T-helper 1 cell treated with Interleukin-12 subunit alpha and Interleukin-12 subunit beta and Interleukin-4 antibody, amounts not matched to agents 30 ng/mL and 1 ng/mL, for 36 hours (primary cell): ENCODE measurements around the gene ALG12. TPM values are rescaled to one million over a fixed set of nuclear protein-coding genes. Genes with fewer than 3 reads are reported as not detected.

Experiments used
- intact Hi-C: fragments of 100-400 bp; cut with micrococcal nuclease; formaldehyde crosslinking; loops from one replicate; pipeline ENCODE4 v1.15.1; 2024
- total RNA-seq: library from RNA; stranded (reverse); gene quantifications from 2 replicates; pipeline ENCODE4 v1.2.3, GENCODE V29; 2022

ALG12 gene
- total RNA-seq, 1 donor from 2014 or later, result 21.1 TPM

- intact Hi-C loops, result no loop called here
These were observed 44.9 kb downstream of the ALG12 start for GRCh38 chr22:49873228-49873940.

GRCh38 chr22:49872347-49872746, 45.9 kb downstream of the ALG12 start:
- intact Hi-C loops, result no loop called here

- intact Hi-C loops, result no loop called here
These were observed 46.8 kb downstream of the ALG12 start for GRCh38 chr22:49871482-49871881.

- intact Hi-C loops, result no loop called here
These were observed 48.2 kb downstream of the ALG12 start for GRCh38 chr22:49869845-49870712.

GRCh38 chr22:49869086-49869830, 49.0 kb downstream of the ALG12 start:
- intact Hi-C loops, result no loop called here

GRCh38 chr22:49867303-49868265, 50.7 kb downstream of the ALG12 start:
- intact Hi-C loops, result loop anchor here (2.0 kb wide), 1 partner anchor 13 kb away; no protein-coding TSS in a partner anchor

- intact Hi-C loops, result loop anchor here (2.0 kb wide), 1 partner anchor 14 kb away; no protein-coding TSS in a partner anchor
These were observed 51.6 kb downstream of the ALG12 start for GRCh38 chr22:49866646-49867045.

DNA sequence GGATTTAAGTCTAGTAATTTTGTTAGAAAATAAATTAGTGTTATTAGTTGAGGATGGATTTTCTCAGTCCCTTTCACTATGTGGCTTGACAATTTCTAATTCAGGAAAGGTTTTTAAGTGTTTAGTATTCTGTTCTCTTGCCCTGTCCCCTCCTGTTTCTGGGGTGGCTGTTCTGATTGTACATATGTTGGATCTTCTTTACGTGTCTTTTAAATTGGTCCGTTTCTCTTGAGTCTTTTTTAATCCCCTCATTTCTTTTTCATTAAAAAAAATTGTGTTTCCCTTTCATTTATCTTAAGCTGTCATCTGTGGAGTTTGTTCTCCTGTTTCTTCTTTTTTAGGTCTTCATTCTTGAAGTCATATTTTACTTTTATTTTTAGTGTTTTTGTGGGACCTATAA, 52.1 kb downstream of the ALG12 start:
- intact Hi-C loops, result loop anchor here (2.0 kb wide), 1 partner anchor 15 kb away; no protein-coding TSS in a partner anchor

DNA sequence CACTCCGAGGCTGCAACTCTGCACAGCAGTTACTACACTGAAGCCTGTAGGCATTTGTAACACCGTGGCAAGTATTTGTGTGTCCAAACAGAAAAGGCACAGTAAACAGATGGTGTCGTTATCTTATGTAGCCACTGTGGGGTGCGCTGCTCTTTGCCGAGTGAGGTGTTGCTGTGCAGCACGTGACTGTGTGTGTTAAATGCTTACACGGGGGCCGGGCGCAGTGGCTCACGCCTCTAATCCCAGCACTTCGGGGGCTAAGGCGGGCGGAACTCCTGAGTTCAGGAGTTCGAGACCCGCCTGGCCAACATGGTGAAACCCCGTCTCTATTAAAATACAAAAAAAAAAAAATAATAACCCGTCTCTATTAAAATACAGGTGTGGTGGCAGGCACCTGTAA, 53.1 kb downstream of the ALG12 start:
- intact Hi-C loops, result no loop called here

- intact Hi-C loops, result no loop called here
These were observed 54.3 kb downstream of the ALG12 start for GRCh38 chr22:49863931-49864330.

- intact Hi-C loops, result no loop called here
These were observed 55.8 kb downstream of the ALG12 start for GRCh38 chr22:49862496-49862776.

DNA sequence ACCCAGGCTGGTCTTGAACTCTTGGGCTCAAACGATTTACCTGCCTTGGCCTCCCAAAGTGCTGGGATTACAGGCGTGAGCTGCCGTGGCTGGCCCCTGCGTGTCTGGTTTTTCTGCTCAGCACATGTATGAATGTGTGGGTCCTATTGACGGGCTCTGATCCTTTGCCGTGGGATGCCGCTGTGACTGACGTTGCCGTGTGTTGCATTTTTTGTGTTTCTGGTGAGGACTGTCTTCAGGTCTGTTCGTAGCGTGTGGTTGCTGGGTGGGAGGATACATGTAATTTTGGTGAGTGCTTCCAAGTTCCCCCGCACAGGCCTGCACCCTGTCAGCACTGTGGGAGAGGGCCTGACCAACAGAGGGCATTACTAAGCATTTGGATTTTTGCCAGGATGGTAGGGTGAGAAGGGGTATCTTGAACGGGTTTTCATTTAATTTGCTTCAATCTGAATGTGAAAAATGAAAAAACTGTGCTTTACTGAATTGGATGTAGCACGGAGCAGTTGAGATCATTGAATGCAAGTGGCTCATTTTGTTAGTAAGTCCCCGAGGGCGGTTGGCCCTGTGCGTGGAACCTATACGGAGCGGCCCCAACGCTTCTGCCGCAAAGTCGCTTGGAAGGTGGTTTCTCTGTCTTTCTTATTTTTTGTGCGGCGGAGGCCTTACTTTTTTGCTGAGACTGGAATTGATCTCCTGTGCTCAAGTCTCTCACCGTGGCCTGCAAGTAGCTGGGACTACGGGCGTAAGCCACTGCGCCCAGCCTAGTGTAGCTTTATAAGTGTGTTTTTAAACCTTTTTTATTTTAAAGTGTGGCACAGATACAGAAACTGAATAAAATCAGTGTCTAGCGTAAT, 56.4 kb downstream of the ALG12 start:
- intact Hi-C loops, result no loop called here

DNA sequence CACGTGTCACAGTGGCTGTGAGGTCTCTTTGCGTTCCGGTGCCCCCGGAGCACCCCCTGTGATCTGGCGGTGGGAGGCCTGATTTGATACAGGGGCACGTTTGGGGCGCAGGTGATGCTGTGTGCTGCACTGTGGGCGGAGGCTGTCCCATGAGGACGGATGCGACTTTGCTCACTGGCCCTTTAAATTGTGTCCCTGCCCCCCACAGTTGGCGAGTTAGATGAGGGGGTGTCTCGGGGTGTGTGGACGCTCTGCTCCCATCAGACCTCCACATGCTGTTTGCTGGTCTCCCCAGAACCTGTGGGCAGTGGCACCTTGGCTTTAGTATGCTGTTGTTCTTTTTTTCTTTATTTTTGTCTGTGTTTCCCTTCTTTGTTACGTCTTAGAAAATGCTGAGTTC, 59.4 kb downstream of the ALG12 start:
- intact Hi-C loops, result loop anchor here (10.0 kb wide), 1 partner anchor 616 kb away; the partner anchor contains the start of gene SBF1

DNA sequence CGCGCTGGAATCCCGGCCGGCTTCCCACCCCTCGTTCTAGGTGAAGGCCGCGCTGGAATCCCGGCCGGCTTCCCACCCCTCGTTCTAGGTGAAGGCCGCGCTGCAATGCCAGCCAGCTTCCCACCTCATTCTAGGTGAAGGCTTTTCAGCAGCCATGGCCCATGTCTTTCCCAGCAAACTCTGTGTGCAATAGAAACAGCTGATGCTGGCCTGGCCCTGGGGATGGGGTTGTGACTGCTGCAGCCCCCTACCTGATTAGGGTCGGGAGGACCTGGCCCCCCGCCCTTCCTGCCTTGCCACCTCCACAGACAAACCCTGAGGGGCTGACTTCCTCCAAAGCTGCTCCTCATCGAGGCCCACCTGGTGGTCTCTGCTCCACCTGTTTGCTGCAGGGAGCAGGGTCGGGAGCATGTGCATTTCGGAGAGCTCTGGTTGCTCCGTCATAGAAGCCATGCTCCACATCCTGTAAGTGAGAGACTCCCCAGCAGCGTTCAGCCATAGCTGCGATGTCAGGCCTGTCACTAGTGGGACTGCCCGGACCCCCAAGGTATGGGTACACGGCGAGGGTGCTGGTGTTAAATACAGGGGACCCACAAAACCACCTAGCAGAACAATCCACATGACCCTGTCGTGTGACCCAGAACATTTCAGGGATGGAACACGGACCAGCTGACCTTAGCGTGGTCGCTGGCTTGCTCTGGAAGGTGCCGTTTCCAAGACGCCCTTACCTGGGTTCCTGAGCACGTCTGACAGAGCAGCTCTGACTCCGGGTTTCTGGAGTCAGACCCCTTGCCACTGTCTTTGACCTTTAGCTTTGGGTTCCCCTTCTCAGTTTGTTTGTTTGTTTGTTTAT, 61.2 kb downstream of the ALG12 start:
- intact Hi-C loops, result loop anchor here (10.0 kb wide), 1 partner anchor 618 kb away; the partner anchor contains the start of gene SBF1

DNA sequence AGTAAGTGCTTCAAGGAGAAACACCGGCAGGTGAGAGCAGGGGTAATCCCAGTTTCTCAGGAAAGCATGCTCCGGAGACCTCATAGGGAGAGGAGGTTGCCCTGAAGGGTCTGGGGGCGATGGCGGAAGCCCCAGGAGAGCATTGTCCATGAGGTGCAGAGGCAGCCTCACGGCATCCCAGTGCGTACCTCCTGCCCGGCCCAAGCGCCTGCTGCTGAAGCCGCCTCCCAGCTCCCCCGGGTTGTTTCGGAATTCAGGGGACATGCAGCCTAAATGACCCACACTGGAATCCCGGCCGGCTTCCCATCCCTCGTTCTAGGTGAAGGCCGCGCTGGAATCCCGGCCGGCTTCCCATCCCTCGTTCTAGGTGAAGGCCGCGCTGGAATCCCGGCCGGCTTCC, 61.9 kb downstream of the ALG12 start:
- intact Hi-C loops, result loop anchor here (10.0 kb wide), 1 partner anchor 618 kb away; the partner anchor contains the start of gene SBF1

- intact Hi-C loops, result loop anchor here (2.0 to 10.0 kb wide), 2 partner anchors 25 to 619 kb away; partner anchors contain the start of gene SBF1
These were observed 62.9 kb downstream of the ALG12 start for GRCh38 chr22:49855251-49855911.

- intact Hi-C loops, result loop anchor here (1.0 to 10.0 kb wide), 8 partner anchors 15 to 621 kb away; partner anchors contain the start of genes ALG12, CRELD2, PIM3 and SBF1
These were observed 64.0 kb downstream of the ALG12 start for GRCh38 chr22:49853981-49854831.
